ELR (cell line): ENCODE measurements around the gene GLMP.

Source experiments
- DNase-seq: peaks from one replicate; pipeline ENCODE4 v3.0.0-alpha.2; 2015; ENCODE audit warnings: low read depth

Gene GLMP

DNA sequence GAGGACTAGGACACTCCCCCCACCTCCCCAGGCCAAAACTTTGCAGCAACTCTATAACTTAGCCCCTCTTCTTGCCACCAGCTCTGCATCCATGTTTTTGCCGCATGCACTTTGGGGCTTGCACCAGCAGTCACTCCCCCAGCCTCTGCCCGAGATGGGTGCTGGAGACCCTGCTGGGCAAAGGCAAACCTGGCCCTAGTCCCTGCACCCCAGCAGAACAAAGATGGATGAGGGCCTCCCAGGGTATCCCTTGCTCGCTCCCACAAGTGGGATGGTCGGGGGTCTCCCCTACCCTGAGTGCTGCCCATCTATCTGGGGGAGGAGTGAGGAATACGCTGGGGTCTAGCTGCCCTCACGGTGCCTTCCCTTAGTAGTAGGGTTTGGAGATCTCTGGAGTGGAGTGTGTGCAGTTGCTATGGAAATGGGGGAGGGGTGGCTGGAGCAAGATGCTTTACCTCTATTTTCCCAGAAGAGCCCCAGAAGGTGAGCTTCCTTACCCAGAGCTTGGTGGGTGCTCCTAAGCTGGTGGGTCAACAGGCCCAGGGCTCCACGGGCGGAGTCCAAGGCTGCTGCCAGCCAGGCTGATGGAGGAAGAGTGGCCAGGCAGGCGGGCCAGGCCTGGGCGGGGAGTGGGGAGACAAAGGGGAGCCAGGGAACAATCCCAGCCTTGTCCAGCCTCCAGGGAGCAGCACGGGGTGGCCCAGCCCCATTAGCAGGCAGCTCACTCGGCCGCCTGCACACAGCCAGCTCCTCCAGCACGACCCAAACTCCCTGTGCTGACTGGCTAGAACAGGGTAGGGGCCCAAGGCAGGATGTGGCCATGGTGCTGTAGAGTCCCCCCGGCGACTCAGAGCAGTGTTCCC is 47.8 kb downstream of the GLMP start, which contains the start of gene PAQR6:
Gene PAQR6, minus strand, starts transcription at position 597 of the 863 bp plus-strand sequence. CDS start 1,325 bp downstream, outside the sequence.
- DNase-seq, result peak; percentile 18

DNA sequence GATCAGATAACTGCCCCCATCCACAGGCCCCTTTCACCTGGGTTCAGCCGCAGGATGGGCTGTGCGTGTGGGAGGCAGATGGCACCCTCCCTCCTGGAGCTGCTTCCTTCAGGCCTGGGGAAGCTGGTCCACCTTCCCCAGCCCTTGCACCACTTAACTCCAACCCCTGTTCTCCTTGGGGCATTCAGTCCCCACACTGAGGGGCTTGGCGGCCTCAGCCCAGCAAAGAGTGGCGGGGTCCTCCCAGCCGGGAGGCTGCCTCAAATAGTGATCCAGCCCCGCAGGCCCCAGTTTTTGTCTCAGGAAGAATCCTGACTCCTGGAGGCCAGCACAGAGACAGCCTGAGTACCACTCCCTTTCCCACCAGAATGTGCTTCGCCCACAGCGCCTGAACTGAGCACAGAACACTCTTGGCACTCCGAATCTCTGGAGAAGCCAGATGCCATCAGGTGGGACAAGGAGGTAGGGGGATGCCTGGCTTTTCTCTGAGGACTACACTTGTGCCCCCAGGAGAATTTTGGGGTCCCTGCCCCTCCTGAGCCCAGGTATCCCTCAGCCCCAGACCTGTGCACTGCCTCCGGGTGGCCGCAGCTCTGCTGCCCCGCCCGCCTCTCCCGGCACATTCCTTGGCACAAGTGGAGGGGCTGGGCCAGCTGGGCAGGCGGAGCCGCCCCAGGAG is 48.6 kb downstream of the GLMP start:
- peak; percentile 26 for DNase-seq

DNA sequence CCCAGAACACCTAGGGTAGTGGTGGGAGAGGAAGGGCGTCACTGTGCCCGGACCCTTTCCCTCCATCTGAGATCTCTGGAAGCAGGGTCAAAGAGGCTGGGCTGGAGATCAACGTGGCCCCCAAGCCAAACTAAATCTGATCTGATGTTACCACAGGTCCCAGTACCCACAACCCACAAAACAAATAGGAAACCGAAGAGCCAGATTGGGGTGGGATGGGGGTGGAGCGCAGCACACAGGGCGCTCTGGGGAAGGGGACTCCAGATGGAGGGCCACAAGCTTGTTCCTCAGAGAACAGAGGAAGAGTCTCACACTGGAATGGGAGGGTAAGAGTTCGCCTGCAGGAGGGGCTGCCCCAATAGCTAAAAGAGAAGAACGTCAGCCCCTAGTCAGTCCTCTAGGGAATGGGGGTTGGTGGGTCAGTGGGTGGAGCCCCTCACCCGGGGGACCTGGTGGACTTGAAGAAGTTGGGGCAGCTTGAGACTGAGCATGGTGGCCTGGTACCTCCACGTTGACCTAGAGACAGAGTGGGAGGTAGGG is 49.2 kb downstream of the GLMP start:
- no peak for DNase-seq

DNA sequence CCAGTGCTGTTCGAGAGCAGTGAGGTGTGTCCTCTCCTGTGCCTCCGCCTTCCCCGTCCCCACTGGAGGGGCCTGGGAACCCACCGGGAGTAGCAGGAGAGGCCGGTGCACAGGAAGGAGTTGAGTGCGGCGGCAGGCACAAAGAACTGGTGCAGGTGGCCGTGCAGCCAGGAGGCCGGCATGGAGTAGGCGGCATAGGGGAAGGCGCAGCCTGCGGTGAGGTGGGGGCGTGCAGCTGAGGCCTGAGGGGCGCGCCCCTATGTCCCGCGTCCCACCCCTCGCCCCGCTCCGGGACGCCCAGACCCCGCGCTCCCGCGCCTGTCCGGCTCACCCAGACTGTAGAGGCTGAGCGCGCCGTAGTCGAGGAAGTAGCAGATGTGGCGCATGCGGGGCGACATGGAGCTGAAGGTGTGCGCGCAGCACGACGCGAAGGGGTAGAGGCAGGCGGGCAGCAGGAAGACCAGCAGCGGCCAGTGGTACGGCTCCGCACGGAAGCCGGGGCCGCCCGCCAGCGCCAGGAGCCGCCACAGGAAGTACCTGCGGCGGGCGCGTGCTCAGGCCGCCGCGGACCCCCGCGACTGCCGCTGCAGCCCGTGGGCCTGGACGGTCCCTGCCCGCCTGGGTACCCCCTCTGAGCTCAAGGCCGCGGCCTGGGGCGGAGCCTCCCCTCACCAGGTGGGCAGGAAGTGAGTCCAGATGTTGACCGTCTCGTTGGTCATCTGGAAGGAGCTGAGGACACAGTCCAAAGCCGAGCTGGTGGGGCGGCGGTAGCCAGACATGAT is 49.8 kb downstream of the GLMP start:
- DNase-seq, result peak; percentile 33

DNA sequence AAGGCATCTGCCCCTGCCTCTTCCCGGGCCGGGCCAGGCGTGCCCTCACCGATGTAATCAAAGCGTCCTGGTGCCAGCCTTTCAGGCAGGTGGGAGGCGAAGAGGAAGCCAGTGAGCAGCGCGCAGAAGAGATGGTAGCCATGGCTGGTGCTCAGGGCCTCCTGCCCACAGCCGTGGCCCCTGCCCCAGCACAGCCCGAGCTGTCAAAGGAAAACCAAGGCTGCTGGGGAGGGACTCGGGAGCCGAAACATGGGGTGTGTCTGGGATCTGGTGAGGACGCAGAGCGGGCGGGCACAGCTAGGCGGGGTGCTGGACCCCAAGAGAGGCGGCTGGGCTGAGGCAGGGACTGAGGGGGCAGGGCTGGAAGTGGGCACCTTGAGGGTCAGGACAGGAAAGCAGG is 50.8 kb downstream of the GLMP start:
- no peak for DNase-seq

DNA sequence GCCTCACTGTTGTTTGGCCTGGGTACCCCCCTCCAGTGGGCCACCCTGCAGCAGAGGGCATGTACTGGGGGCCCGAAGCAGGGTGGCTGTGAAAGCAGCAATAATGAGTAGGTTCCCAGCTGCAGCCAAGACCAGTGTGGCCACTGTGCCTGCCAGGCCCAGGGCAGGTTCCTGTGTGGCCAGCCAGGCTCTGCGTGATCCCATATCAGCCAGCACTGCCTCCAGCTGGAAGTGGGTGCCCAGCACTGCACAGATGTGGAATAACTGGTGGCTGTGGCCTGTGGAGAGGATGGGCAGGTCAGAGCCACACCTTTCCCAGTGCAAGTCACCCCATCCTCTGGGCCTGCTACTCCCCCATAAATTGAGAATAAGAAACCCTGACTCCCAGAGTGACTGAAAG is 51.4 kb downstream of the GLMP start:
- DNase-seq, result no peak

DNA sequence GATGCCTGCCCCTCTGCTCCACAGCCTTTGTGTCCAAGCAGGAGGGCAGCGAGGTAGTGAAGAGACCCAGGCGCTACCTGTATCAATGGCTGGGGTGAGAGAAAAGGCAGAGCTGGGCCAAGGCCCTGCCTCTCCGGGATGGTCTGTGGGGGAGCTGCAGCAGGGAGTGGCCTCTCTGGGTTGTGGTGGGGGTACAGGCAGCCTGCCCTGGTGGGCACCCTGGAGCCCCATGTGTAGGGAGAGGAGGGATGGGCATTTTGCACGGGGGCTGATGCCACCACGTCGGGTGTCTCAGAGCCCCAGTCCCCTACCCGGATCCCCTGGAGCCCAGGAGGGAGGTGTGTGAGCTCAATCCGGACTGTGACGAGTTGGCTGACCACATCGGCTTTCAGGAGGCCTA is 52.7 kb downstream of the GLMP start:
- no peak for DNase-seq
